ENCODE measurements around the gene CNIH1.

DNA sequence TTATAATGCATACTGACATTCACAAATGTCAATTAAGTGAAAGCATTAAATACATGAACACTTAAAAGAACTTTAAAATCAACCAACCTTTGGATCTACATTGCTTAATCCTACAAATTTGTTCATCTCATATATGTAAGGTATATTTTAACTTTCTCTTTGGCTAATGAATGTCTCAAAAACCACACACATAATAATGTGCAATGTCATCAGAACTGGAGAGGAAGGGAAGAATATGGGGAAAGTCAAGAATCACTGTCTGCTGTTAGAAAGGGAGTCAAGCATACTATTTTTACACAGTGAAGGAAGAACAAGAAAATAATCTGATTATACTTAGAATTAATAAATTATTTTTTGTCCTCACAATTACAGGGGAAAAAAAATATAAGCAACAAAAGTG, 42.7 kb upstream of the CNIH1 start:
- TF ChIP-seq, protein P1, sequence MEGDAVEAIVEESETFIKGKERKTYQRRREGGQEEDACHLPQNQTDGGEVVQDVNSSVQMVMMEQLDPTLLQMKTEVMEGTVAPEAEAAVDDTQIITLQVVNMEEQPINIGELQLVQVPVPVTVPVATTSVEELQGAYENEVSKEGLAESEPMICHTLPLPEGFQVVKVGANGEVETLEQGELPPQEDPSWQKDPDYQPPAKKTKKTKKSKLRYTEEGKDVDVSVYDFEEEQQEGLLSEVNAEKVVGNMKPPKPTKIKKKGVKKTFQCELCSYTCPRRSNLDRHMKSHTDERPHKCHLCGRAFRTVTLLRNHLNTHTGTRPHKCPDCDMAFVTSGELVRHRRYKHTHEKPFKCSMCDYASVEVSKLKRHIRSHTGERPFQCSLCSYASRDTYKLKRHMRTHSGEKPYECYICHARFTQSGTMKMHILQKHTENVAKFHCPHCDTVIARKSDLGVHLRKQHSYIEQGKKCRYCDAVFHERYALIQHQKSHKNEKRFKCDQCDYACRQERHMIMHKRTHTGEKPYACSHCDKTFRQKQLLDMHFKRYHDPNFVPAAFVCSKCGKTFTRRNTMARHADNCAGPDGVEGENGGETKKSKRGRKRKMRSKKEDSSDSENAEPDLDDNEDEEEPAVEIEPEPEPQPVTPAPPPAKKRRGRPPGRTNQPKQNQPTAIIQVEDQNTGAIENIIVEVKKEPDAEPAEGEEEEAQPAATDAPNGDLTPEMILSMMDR (conservative IDR thresholded peaks at IDR 0.05), result no peak
- no peak for TF ChIP-seq EZH2 (IDR thresholded peaks at IDR 0.05; ENCODE audit: low read depth)
